CD4-positive, alpha-beta T cell treated with Interferon gamma for 1 hour (primary cell): Measurements from ENCODE around the gene PDXP.
A peak's percentile ranks its signal among the peaks of the same experiment; 100 is the strongest.
"Not testable (repeated sequence)": the region's sequence is repeated elsewhere in the genome, so short reads cannot be mapped to it uniquely, and the experiment has no call there.

Experiments used
- DNase-seq: peaks from one replicate; pipeline ENCODE4 v3.0.0-alpha.2; 2020

Gene PDXP

GRCh38 chr22:37658133-37659065, at the start of gene PDXP:
PDXP (plus strand) TSS chr22:37658723; CDS start chr22:37658783, 60 bp downstream.
- peak; percentile 99 for DNase-seq

- no peak for DNase-seq
Measured at GRCh38 chr22:37609240-37610152, 49.0 kb upstream of the PDXP start.

GRCh38 chr22:37610153-37610475, 48.4 kb upstream of the PDXP start:
- DNase-seq: not testable (repeated sequence)

GRCh38 chr22:37610480-37611129, 47.9 kb upstream of the PDXP start:
- DNase-seq: peak; percentile 63

- no peak for DNase-seq
Measured at GRCh38 chr22:37611207-37611606, 47.3 kb upstream of the PDXP start.

- no peak for DNase-seq
Measured at GRCh38 chr22:37616201-37617083, 42.1 kb upstream of the PDXP start.

GRCh38 chr22:37617431-37617830, 41.1 kb upstream of the PDXP start:
- no peak for DNase-seq

GRCh38 chr22:37618072-37618656, 40.4 kb upstream of the PDXP start:
- DNase-seq: no peak

- DNase-seq: no peak
Measured at GRCh38 chr22:37618674-37619073, 39.8 kb upstream of the PDXP start.

- no peak for DNase-seq
Measured at GRCh38 chr22:37619991-37620390, 38.5 kb upstream of the PDXP start.

- no peak for DNase-seq
Measured at GRCh38 chr22:37621352-37621860, 37.1 kb upstream of the PDXP start.

GRCh38 chr22:37623075-37624016, 35.2 kb upstream of the PDXP start:
- DNase-seq: peak; percentile 77

GRCh38 chr22:37624017-37624365, 34.5 kb upstream of the PDXP start:
- DNase-seq: no peak

GRCh38 chr22:37624876-37625275, 33.6 kb upstream of the PDXP start:
- no peak for DNase-seq

GRCh38 chr22:37625737-37626136, 32.8 kb upstream of the PDXP start:
- no peak for DNase-seq

GRCh38 chr22:37626144-37626543, 32.4 kb upstream of the PDXP start:
- DNase-seq: no peak

- no peak for DNase-seq
Measured at GRCh38 chr22:37626556-37627075, 31.9 kb upstream of the PDXP start.

GRCh38 chr22:37627121-37627520, 31.4 kb upstream of the PDXP start:
- DNase-seq: no peak

GRCh38 chr22:37627545-37627944, 31.0 kb upstream of the PDXP start:
- DNase-seq: peak; percentile 57

- no peak for DNase-seq
Measured at GRCh38 chr22:37628830-37629229, 29.7 kb upstream of the PDXP start.
